GM15510 (cell line): Measurements from ENCODE around the gene ENO1.

Source experiments
- POLR2A ChIP-seq: IDR thresholded peaks from 3 replicates; pipeline ENCODE4 v1.6.1; 2011; ENCODE audit warnings: borderline replicate concordance; ENCODE audit not compliant: insufficient read length; ENCODE audit errors: extremely low read depth

Gene ENO1

GRCh38 chr1:8903410-8903809 is 24.9 kb upstream of the ENO1 start:
- no peak for TF ChIP-seq POLR2A

- no peak for TF ChIP-seq POLR2A
Observed at GRCh38 chr1:8902765-8903164, 24.3 kb upstream of the ENO1 start.

- TF ChIP-seq POLR2A, result no peak
Observed at GRCh38 chr1:8899046-8899445, 20.6 kb upstream of the ENO1 start.

- no peak for TF ChIP-seq POLR2A
Observed at GRCh38 chr1:8892026-8892425, 13.5 kb upstream of the ENO1 start.

- TF ChIP-seq POLR2A, result no peak
Observed at GRCh38 chr1:8891401-8891800, 12.9 kb upstream of the ENO1 start.

- TF ChIP-seq POLR2A, result no peak
Observed at GRCh38 chr1:8889925-8890785, 11.7 kb upstream of the ENO1 start.

- TF ChIP-seq POLR2A, result no peak
Observed at GRCh38 chr1:8889103-8889846, 10.8 kb upstream of the ENO1 start.

GRCh38 chr1:8886589-8886988 is 8.1 kb upstream of the ENO1 start:
- TF ChIP-seq POLR2A, result no peak

- TF ChIP-seq POLR2A, result no peak
Observed at GRCh38 chr1:8883491-8883890, 5.0 kb upstream of the ENO1 start.

GRCh38 chr1:8879922-8880676 is 1.6 kb upstream of the ENO1 start:
- no peak for TF ChIP-seq POLR2A

GRCh38 chr1:8879464-8879921 is 1.0 kb upstream of the ENO1 start:
- TF ChIP-seq POLR2A, result no peak

GRCh38 chr1:8878698-8879463 is 395 bp upstream of the ENO1 start:
- TF ChIP-seq POLR2A, result peak; percentile 73

GRCh38 chr1:8876087-8876486 is 2.4 kb downstream of the ENO1 start:
- no peak for TF ChIP-seq POLR2A

- TF ChIP-seq POLR2A, result no peak
Observed at GRCh38 chr1:8875216-8875861, 3.1 kb downstream of the ENO1 start.
